PFSK-1 (cell line): ENCODE results near the gene STRIP1.

Experiments used
- POLR2AphosphoS5 ChIP-seq: IDR thresholded peaks from 2 replicates; pipeline ENCODE4 v1.6.1; 2012; ENCODE audit warnings: low read depth, mild to moderate bottlenecking, control low read depth, low read length, moderate library complexity
- SIN3A ChIP-seq: IDR thresholded peaks from 2 replicates; pipeline ENCODE4 v1.6.1; 2012; ENCODE audit warnings: mild to moderate bottlenecking, low read length, moderate library complexity, borderline replicate concordance; ENCODE audit not compliant: insufficient read depth

- TF ChIP-seq SIN3A (no peak), POLR2AphosphoS5 (no peak)
Measured at GRCh38 chr1:109991400-109991925, 43.0 kb upstream of the STRIP1 start.
